ENCODE measurements around the gene ANXA4.

Gene ANXA4

DNA sequence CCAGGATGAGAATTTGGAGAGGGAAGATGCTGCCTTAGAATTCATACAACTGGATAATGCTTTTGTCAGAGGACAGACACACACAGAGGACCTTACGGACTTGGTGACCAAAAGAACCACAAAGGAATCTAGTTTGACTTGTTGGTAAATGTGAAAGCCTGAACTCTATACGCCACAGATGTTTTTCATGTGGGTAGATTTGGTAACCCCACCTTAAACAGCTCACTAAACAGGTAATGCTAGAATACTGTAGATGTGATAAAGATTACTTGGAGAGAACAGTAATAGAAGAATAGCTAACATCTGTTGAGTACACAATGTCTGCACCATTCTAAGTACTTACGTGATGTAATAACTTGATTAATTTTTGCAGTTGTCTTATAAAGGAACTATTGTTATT lies 24.1 kb downstream of the ANXA4 start:
- DNase-seq (ENCODE audit: low read depth) = no peak
- TF ChIP-seq, protein P1, sequence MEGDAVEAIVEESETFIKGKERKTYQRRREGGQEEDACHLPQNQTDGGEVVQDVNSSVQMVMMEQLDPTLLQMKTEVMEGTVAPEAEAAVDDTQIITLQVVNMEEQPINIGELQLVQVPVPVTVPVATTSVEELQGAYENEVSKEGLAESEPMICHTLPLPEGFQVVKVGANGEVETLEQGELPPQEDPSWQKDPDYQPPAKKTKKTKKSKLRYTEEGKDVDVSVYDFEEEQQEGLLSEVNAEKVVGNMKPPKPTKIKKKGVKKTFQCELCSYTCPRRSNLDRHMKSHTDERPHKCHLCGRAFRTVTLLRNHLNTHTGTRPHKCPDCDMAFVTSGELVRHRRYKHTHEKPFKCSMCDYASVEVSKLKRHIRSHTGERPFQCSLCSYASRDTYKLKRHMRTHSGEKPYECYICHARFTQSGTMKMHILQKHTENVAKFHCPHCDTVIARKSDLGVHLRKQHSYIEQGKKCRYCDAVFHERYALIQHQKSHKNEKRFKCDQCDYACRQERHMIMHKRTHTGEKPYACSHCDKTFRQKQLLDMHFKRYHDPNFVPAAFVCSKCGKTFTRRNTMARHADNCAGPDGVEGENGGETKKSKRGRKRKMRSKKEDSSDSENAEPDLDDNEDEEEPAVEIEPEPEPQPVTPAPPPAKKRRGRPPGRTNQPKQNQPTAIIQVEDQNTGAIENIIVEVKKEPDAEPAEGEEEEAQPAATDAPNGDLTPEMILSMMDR (IDR thresholded peaks at IDR 0.05; ENCODE audit: low read length, missing control alignments) = no peak
- H3K4me3 ChIP-seq (replicated peaks; ENCODE audit: low read depth, low read length) = no peak overlapping the region

GRCh38 chr2:69767034-69767433 lies 25.1 kb downstream of the ANXA4 start:
- TF ChIP-seq, protein P1 (IDR thresholded peaks at IDR 0.05; ENCODE audit: low read length, missing control alignments) = no peak
- DNase-seq (ENCODE audit: low read depth) = peak; percentile 46
- no peak overlapping the region for H3K4me3 ChIP-seq (replicated peaks; ENCODE audit: low read depth, low read length)

GRCh38 chr2:69768235-69768634 lies 26.3 kb downstream of the ANXA4 start:
- TF ChIP-seq, protein P1 (IDR thresholded peaks at IDR 0.05; ENCODE audit: low read length, missing control alignments) = no peak
- DNase-seq (ENCODE audit: low read depth) = no peak
- no peak overlapping the region for H3K4me3 ChIP-seq (replicated peaks; ENCODE audit: low read depth, low read length)

DNA sequence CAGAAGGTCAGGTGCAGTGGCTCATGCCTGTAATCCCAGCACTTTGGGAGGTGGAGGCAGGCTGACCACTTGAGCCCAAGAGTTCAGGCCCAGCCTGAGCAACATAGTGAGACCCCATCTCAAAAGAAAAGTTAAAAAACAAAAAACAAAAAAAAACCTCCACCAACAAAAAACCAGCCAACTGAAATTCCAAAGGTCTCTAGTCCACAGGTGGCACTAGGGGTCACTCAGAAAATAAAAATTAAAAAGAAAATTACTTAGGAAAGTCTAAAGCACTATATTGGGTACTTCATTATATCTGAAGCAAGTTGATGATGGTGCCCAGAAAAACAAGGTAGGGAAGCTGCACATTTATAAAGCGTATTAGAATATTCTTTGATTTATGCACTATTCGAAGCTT lies 26.9 kb downstream of the ANXA4 start:
- DNase-seq (ENCODE audit: low read depth) = no peak
- H3K4me3 ChIP-seq (replicated peaks; ENCODE audit: low read depth, low read length) = no peak overlapping the region
- TF ChIP-seq, protein P1 (IDR thresholded peaks at IDR 0.05; ENCODE audit: low read length, missing control alignments) = no peak

- DNase-seq (ENCODE audit: low read depth) = no peak
- no peak overlapping the region for H3K4me3 ChIP-seq (replicated peaks; ENCODE audit: low read depth, low read length)
- TF ChIP-seq, protein P1 (IDR thresholded peaks at IDR 0.05; ENCODE audit: low read length, missing control alignments) = no peak
Measured at GRCh38 chr2:69769272-69769671, 27.3 kb downstream of the ANXA4 start.

DNA sequence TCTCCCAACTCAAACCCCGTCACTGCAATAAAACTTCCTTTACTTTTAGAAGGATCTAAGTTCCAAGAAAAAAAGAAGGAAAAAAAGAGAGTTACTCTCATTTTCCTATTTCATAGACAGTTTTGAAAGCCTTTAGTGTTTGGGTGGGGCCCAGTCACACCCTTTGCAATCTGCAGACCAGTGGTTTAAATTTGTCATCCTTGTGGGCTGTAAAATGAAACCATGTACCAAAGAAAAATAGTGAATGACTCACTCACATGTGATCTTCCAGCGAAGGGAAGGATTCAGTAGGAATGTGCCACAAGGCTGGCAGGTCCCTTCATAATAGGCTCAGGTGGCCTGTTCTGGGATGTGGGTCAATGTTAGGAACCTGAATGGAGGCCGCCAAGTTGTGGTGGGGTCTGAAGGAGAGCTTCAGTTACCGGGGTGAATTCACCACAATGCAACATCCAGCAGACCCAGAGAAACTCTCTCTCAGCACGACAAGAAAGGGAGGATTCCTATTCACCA lies 28.3 kb downstream of the ANXA4 start:
- no peak overlapping the region for H3K4me3 ChIP-seq (replicated peaks; ENCODE audit: low read depth, low read length)
- peak; percentile 70 for DNase-seq (ENCODE audit: low read depth)
- TF ChIP-seq, protein P1 (IDR thresholded peaks at IDR 0.05; ENCODE audit: low read length, missing control alignments) = no peak

GRCh38 chr2:69770747-69771146 lies 28.8 kb downstream of the ANXA4 start:
- no peak for DNase-seq (ENCODE audit: low read depth)
- TF ChIP-seq, protein P1 (IDR thresholded peaks at IDR 0.05; ENCODE audit: low read length, missing control alignments) = no peak
- H3K4me3 ChIP-seq (replicated peaks; ENCODE audit: low read depth, low read length) = no peak overlapping the region
